Measurements from ENCODE around the gene CFL1.

CFL1 gene

GRCh38 chr11:65866509-65867283 lies 8.7 kb upstream of the CFL1 start:
- Histone ChIP-seq H3K4me3 (ENCODE audit: severe bottlenecking) (no peak overlapping the region), H3K27ac (ENCODE audit: poor library complexity, severe bottlenecking) (no peak overlapping the region), H3K9me3 (ENCODE audit: severe bottlenecking) (no peaks in the 10 kb centered on the region), H3K27me3 (ENCODE audit: insufficient read depth, poor library complexity, severe bottlenecking) (no peaks in the 10 kb centered on the region), H3K4me1 (ENCODE audit: insufficient read depth, poor library complexity, severe bottlenecking) (no peaks in the 10 kb centered on the region), H3K36me3 (ENCODE audit: low read depth) (peaks cover 64% of the 10 kb centered on the region)
- DNase-seq (ENCODE audit: low spot score) (no peak), ATAC-seq (ENCODE audit: low read depth) (no peak)
- TF ChIP-seq CTCF (IDR thresholded peaks at IDR 0.05; ENCODE audit: poor library complexity, severe bottlenecking) = no peak

GRCh38 chr11:65865550-65866172 lies 7.7 kb upstream of the CFL1 start:
- Histone ChIP-seq H3K27me3 (ENCODE audit: insufficient read depth, poor library complexity, severe bottlenecking) (no peaks in the 10 kb centered on the region), H3K36me3 (ENCODE audit: low read depth) (peaks cover 69% of the 10 kb centered on the region), H3K4me1 (ENCODE audit: insufficient read depth, poor library complexity, severe bottlenecking) (no peaks in the 10 kb centered on the region), H3K9me3 (ENCODE audit: severe bottlenecking) (no peaks in the 10 kb centered on the region), H3K27ac (ENCODE audit: poor library complexity, severe bottlenecking) (no peak overlapping the region), H3K4me3 (ENCODE audit: severe bottlenecking) (no peak overlapping the region)
- ATAC-seq (ENCODE audit: low read depth) = no peak
- TF ChIP-seq CTCF (IDR thresholded peaks at IDR 0.05; ENCODE audit: poor library complexity, severe bottlenecking) = no peak
- DNase-seq (ENCODE audit: low spot score) = no peak

GRCh38 chr11:65864706-65865471 lies 6.9 kb upstream of the CFL1 start:
- Histone ChIP-seq H3K36me3 (ENCODE audit: low read depth) (peaks cover 69% of the 10 kb centered on the region), H3K4me1 (ENCODE audit: insufficient read depth, poor library complexity, severe bottlenecking) (no peaks in the 10 kb centered on the region), H3K4me3 (ENCODE audit: severe bottlenecking) (no peak overlapping the region), H3K9me3 (ENCODE audit: severe bottlenecking) (no peaks in the 10 kb centered on the region), H3K27me3 (ENCODE audit: insufficient read depth, poor library complexity, severe bottlenecking) (no peaks in the 10 kb centered on the region), H3K27ac (ENCODE audit: poor library complexity, severe bottlenecking) (no peak overlapping the region)
- no peak for ATAC-seq (ENCODE audit: low read depth)
- TF ChIP-seq CTCF (IDR thresholded peaks at IDR 0.05; ENCODE audit: poor library complexity, severe bottlenecking) = no peak
- no peak for DNase-seq (ENCODE audit: low spot score)

- no peak overlapping the region for H3K4me3 ChIP-seq (ENCODE audit: severe bottlenecking)
- no peaks in the 10 kb centered on the region for H3K4me1 ChIP-seq (ENCODE audit: insufficient read depth, poor library complexity, severe bottlenecking)
- H3K9me3 ChIP-seq (ENCODE audit: severe bottlenecking) = no peaks in the 10 kb centered on the region
- DNase-seq (ENCODE audit: low spot score) (peak; percentile 47), ATAC-seq (ENCODE audit: low read depth) (no peak)
- no peak for TF ChIP-seq CTCF (IDR thresholded peaks at IDR 0.05; ENCODE audit: poor library complexity, severe bottlenecking)
- peaks cover 69% of the 10 kb centered on the region for H3K36me3 ChIP-seq (ENCODE audit: low read depth)
- H3K27me3 ChIP-seq (ENCODE audit: insufficient read depth, poor library complexity, severe bottlenecking) = no peaks in the 10 kb centered on the region
- no peak overlapping the region for H3K27ac ChIP-seq (ENCODE audit: poor library complexity, severe bottlenecking)
These were observed 6.1 kb upstream of the CFL1 start for GRCh38 chr11:65863889-65864705.

All from RWPE2 (cell line).